Measurements from ENCODE around the gene VCP. TPM values are rescaled to one million over a fixed set of nuclear protein-coding genes. Genes with fewer than 3 reads are reported as not detected.

The VCP gene
- total RNA-seq, 1 donor from 2014 or later = 268 TPM

DNA sequence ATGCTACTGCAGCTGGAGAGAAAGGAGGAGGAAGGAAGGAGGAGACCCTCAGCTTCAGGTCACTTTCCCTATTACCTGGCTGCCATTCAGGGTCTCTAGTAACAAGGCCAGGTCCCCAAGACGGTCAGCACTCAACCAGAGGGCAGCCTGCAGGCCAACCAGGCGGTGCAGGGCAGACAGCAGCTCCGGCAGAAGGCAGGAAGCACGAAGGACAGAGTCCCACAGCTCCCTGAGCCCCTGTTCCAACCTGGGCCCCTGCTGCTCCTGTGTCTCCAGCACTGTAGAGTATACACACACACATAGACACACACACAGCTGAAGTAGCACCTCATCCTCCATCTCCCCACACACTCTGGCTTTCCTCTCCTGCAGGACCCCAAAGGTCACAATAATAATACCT is 5.6 kb upstream of the VCP start:
- TF ChIP-seq, protein P1, sequence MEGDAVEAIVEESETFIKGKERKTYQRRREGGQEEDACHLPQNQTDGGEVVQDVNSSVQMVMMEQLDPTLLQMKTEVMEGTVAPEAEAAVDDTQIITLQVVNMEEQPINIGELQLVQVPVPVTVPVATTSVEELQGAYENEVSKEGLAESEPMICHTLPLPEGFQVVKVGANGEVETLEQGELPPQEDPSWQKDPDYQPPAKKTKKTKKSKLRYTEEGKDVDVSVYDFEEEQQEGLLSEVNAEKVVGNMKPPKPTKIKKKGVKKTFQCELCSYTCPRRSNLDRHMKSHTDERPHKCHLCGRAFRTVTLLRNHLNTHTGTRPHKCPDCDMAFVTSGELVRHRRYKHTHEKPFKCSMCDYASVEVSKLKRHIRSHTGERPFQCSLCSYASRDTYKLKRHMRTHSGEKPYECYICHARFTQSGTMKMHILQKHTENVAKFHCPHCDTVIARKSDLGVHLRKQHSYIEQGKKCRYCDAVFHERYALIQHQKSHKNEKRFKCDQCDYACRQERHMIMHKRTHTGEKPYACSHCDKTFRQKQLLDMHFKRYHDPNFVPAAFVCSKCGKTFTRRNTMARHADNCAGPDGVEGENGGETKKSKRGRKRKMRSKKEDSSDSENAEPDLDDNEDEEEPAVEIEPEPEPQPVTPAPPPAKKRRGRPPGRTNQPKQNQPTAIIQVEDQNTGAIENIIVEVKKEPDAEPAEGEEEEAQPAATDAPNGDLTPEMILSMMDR (IDR thresholded peaks at IDR 0.05) = no peak
- H3K27ac Mint-ChIP-seq (ENCODE audit: unreplicated experiment) = no peak overlapping the region
- H3K36me3 Mint-ChIP-seq (ENCODE audit: unreplicated experiment) = peaks cover 2% of the 10 kb centered on the region
- no peaks in the 10 kb centered on the region for H3K9me3 Mint-ChIP-seq (ENCODE audit: unreplicated experiment)
- H3K27me3 Mint-ChIP-seq (ENCODE audit: unreplicated experiment) = no peaks in the 10 kb centered on the region
- no peak for DNase-seq (ENCODE audit: extremely low spot score, unreplicated experiment)
- peak overlapping the region; percentile 87 for H3K4me3 Mint-ChIP-seq (ENCODE audit: unreplicated experiment)
- H3K4me1 Mint-ChIP-seq (ENCODE audit: unreplicated experiment) = peaks cover 25% of the 10 kb centered on the region

DNA sequence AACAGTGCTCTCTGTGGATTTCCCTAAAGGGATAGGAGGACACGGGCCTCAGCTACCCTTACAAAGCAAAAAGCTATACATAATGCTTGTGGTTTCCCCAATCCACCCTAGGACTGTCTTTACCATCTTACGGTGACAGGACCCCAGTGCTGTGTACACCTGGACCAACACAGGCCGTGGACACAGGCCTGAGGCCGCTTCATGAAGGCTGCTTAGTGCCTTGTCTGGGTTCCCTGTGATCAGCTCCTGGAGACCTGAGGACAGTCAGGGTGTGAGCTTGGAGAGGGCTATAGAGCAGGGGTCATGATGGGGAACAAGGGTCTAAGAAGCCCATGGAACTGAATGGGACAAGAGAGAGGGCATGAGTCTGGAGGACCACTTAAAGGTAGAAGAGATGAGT is 4.4 kb upstream of the VCP start:
- Mint-ChIP-seq H3K4me1 (ENCODE audit: unreplicated experiment) (peaks cover 30% of the 10 kb centered on the region), H3K27me3 (ENCODE audit: unreplicated experiment) (no peaks in the 10 kb centered on the region), H3K9me3 (ENCODE audit: unreplicated experiment) (no peaks in the 10 kb centered on the region), H3K27ac (ENCODE audit: unreplicated experiment) (no peak overlapping the region), H3K36me3 (ENCODE audit: unreplicated experiment) (peaks cover 2% of the 10 kb centered on the region), H3K4me3 (ENCODE audit: unreplicated experiment) (no peak overlapping the region)
- DNase-seq (ENCODE audit: extremely low spot score, unreplicated experiment) = no peak
- TF ChIP-seq, protein P1 (IDR thresholded peaks at IDR 0.05) = no peak

GRCh38 chr9:35075358-35075757 is 2.9 kb upstream of the VCP start:
- no peak overlapping the region for H3K27ac Mint-ChIP-seq (ENCODE audit: unreplicated experiment)
- H3K4me1 Mint-ChIP-seq (ENCODE audit: unreplicated experiment) = peaks cover 38% of the 10 kb centered on the region
- no peak for DNase-seq (ENCODE audit: extremely low spot score, unreplicated experiment)
- no peak overlapping the region for H3K4me3 Mint-ChIP-seq (ENCODE audit: unreplicated experiment)
- no peaks in the 10 kb centered on the region for H3K27me3 Mint-ChIP-seq (ENCODE audit: unreplicated experiment)
- TF ChIP-seq, protein P1 (IDR thresholded peaks at IDR 0.05) = no peak
- peaks cover 4% of the 10 kb centered on the region for H3K36me3 Mint-ChIP-seq (ENCODE audit: unreplicated experiment)
- H3K9me3 Mint-ChIP-seq (ENCODE audit: unreplicated experiment) = no peaks in the 10 kb centered on the region

GRCh38 chr9:35074791-35075190 is 2.4 kb upstream of the VCP start:
- no peaks in the 10 kb centered on the region for H3K9me3 Mint-ChIP-seq (ENCODE audit: unreplicated experiment)
- no peaks in the 10 kb centered on the region for H3K27me3 Mint-ChIP-seq (ENCODE audit: unreplicated experiment)
- no peak overlapping the region for H3K27ac Mint-ChIP-seq (ENCODE audit: unreplicated experiment)
- no peak for DNase-seq (ENCODE audit: extremely low spot score, unreplicated experiment)
- H3K4me1 Mint-ChIP-seq (ENCODE audit: unreplicated experiment) = peaks cover 39% of the 10 kb centered on the region
- no peak overlapping the region for H3K4me3 Mint-ChIP-seq (ENCODE audit: unreplicated experiment)
- TF ChIP-seq, protein P1 (IDR thresholded peaks at IDR 0.05) = no peak
- peaks cover 4% of the 10 kb centered on the region for H3K36me3 Mint-ChIP-seq (ENCODE audit: unreplicated experiment)

DNA sequence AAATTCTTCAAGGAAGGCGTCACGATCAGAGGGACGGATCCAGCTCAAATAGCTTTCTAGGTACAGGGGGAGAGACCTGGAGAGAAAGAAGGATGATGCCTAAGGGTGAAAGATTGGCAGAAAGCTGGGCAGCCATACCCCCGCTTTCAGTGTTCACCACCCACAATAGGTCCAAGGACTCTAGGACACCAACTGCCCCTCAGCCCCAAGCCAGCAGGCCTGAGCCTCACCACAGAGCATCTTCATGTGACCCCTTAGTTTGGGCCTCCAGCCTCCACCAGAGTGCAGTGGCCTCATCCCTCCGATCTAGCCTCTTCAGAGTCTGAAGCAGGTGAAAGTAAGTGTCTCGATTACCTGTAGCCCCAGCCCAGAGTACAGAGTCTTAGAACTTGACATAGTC is 1.7 kb upstream of the VCP start:
- TF ChIP-seq, protein P1 (IDR thresholded peaks at IDR 0.05) = no peak
- Mint-ChIP-seq H3K27me3 (ENCODE audit: unreplicated experiment) (no peaks in the 10 kb centered on the region), H3K4me3 (ENCODE audit: unreplicated experiment) (no peak overlapping the region), H3K36me3 (ENCODE audit: unreplicated experiment) (peaks cover 4% of the 10 kb centered on the region), H3K4me1 (ENCODE audit: unreplicated experiment) (peaks cover 43% of the 10 kb centered on the region), H3K9me3 (ENCODE audit: unreplicated experiment) (no peaks in the 10 kb centered on the region), H3K27ac (ENCODE audit: unreplicated experiment) (no peak overlapping the region)
- DNase-seq (ENCODE audit: extremely low spot score, unreplicated experiment) = no peak

Measured in osteocyte (in vitro differentiated cells).